GM18909 (cell line): Measurements from ENCODE around the gene OTOG.

Experiments used
- ATAC-seq: cut with Tn5 transposase; IDR thresholded peaks from one replicate; pipeline ENCODE4 v1.9.1; 2021; ENCODE audit warnings: mild to moderate bottlenecking; ENCODE audit not compliant: unreplicated experiment, poor library complexity

Gene OTOG

DNA sequence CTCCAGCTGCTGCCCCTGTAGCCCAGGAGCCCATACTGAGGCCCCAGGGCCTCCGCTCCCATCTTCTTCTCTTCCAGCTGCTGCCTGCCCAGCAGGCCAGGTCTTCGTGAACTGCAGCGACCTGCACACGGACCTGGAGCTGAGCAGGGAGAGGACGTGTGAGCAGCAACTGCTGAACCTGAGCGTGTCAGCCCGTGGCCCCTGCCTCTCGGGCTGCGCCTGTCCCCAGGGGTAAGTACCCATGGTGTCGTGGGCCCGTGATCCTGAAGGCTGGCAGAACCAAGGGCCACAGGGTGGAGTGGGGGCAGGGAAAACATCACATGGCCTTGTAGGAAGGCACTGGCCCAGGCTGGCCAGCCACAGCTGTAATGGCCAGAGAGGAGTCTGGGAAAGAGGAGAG lies 31.2 kb downstream of the OTOG start:
- ATAC-seq, result no peak

DNA sequence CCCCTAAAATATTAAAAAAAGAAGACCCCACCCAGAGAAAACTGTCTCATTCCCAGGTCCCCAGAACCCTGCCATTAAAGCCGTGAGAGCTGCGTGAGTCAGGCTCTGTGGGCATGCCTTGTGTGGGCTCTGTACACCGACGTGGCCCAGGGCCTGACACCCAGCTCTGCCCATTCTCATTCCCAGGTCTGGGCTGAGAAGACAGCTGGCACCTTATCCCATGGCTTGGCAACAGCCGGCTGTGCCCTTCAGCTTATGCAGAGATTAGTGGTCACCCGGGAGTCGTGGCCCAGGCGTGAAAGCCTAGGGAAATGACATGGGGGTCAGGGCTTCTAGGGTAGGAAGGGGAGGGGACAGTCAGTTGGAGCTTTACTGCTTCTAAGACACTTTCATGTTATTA lies 31.9 kb downstream of the OTOG start:
- no peak for ATAC-seq

DNA sequence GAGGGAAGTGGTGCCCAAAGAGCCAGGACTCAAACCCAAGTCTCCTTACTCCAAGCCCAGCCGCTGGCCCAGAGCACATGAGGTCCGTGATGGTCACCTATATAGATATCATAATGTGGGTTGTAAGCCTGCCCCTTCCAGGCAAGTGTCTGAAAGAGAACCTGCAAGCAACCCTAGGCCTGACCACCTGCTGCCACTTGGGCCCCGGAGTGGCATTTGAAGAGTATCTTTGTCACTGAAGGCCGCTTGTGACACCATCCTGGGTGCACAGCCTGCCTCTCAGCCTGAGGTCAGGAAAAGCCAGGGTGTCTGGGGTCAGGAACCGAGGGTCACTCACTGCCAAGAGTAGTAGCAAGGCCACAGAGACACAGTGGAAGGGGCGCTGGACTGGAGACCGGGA lies 32.4 kb downstream of the OTOG start:
- no peak for ATAC-seq

DNA sequence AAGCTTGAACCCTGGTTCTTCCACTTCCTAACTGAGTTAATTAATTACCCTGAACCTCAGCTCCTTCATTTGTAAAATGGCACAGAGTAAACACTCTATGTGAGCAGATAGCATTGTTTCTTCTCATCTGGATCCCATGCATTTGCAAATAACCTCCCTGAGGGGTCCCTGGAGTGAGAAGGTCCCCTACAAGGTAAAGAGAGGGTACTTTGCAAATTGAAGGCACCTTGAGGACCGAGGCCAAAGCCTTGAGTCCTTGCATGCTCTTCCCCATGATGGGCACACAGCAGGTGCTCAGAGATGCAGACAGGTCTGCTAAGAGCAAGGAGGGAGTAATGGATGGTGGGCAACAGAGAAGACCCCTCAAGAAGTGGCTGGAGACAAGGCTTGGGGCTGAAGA lies 33.2 kb downstream of the OTOG start:
- ATAC-seq, result no peak

DNA sequence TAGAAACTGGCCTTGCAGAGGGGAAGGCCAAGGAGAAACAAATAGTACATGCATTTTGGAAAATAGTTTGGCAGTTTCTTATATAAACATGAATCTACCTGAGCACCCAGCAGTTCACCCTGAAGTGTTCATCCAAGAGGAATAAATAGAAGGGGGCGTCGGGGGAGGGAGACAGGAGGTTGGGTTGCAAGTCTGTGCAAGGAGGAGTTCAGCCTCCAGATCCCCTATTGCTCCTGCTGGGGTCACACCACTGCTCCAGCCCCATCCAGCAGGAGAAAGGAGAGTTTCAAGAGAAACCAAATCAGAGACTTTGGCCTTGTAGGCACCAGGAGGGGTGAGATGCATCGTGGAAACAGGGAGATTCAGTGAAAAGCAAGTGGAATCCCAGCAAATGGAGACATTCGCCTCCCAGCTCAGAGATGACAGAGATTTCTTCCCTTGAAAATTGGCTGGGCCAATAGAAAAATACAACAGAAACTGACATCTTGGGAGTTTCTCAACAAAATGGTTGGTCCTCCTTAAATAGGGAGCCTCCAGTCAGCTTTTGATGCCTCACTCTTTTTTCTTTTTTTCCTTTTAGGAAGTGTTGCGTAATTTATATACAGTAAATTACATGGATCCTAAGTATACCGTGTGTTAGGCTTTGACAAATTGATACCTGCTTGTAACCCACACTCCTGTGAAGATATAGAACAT lies 34.1 kb downstream of the OTOG start:
- ATAC-seq, result no peak

DNA sequence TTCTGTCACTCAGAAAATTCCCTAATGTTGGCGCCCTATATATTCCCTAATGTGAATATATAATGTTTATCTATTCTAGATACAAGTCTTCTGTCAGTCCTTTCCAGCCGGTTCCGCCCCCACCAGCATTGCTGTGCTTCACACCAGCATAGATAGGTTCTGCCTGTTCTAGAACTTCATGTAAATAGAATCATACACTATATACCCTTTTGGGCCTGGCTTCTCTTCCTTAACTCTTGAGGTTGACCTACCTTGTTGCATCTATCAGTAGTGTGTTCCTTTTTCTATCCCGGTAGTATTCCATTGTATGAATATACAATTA lies 34.6 kb downstream of the OTOG start:
- ATAC-seq, result no peak

DNA sequence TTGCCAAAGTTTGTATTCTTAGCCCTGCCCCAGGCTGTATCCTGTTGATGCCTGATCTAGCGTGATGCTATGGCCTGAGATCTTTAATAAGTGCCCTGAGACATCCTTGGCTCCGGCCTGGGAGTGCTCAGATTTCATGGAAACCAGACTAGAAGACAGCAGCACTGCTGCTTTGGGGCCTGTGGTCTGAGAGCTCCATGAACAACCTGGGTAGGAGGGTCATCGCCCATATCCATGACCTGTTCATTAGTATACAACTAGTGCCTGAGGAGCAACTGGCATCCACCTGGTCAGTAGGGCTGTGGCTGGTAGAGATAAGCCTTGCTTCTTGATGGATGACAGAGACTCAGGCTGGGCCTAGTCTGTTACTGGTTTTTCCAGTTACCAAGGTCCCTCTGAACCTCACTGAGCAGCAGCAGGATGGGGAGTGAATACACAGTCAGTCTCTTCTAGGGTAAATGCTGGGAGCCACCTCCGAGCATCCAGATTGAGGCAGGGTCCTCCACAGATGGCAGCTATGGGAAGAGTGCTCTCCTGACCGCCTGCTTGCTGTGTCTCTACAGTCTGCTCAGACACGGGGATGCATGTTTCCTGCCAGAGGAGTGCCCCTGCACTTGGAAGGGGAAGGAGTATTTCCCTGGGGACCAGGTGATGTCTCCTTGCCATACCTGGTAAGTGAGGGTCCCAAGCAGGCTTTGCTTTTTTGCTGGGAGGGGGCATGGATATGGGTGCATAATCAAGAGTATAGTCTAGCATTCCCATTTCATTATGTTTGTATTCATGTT lies 39.0 kb downstream of the OTOG start:
- no peak for ATAC-seq

DNA sequence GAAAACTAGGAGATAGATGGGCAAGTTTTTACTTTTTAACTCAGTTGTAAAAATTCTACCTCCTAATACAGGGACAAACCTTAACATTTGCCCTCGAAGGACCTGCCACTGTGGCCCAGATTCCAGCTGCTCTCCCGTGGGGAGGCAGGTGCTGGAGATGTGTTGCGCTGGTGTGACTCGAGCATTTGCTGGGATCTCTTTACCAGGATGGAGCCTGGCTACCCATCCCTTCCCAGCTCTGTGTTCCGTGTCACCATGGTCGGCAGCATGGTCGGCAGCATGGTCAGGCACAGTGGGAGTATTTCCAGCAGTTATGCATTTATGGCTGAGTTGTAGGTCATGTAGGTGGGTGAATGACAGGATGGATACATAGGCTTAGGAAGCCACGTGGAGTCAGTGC lies 41.1 kb downstream of the OTOG start:
- ATAC-seq, result no peak

DNA sequence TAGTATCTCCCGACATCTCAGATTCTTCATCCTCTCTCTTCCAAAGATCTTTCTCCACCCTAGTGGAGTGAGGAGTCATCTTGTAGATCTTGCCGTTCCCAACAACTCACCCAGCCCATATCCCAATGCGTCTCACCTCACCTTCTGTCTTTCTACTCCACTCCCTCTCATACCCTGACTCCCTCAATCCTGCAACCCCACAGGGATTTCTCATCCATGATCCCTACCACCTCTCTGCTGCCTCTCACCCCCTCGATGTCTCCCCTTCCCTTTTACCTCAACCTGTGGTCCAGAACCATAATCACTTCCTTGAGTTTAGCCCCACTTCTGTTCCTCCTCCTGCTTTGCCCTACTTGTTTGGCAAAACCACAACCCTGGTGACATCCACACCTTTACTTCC lies 41.7 kb downstream of the OTOG start:
- no peak for ATAC-seq

DNA sequence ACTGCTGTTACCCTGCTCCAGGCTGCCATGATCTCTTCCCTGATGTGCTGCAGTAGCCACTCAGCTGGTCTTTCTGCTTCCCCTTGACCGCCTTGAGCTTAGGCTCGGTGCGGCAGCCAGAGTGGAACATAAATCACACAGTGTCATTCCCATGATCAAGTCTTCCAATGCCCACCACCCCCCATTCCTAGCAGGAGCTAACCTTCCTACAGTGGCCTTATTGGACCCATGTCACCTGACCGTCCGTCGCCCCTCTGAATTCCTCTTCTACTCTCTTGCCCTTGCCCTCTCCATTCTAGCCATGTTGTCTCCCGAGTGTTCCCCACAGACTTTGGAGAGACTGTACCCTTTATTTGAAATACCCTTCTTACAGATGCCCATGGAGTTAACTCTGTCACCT lies 43.4 kb downstream of the OTOG start:
- ATAC-seq, result no peak

DNA sequence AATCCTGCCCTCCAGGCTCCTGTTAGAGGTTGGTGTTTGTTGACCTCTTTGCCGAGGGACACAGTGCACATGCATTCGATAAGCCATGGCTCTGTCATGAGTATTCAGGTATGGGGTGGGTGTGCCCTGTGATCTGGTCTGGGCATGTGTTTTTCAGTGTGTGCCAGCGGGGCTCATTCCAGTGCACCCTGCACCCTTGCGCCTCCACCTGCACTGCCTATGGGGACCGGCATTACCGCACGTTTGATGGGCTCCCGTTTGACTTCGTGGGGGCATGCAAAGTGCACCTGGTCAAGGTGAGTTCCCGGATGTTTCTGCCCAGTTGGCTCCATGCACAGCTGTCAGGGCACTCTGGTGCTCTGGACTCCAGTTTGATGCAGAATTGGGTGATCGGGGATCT lies 44.2 kb downstream of the OTOG start:
- no peak for ATAC-seq

DNA sequence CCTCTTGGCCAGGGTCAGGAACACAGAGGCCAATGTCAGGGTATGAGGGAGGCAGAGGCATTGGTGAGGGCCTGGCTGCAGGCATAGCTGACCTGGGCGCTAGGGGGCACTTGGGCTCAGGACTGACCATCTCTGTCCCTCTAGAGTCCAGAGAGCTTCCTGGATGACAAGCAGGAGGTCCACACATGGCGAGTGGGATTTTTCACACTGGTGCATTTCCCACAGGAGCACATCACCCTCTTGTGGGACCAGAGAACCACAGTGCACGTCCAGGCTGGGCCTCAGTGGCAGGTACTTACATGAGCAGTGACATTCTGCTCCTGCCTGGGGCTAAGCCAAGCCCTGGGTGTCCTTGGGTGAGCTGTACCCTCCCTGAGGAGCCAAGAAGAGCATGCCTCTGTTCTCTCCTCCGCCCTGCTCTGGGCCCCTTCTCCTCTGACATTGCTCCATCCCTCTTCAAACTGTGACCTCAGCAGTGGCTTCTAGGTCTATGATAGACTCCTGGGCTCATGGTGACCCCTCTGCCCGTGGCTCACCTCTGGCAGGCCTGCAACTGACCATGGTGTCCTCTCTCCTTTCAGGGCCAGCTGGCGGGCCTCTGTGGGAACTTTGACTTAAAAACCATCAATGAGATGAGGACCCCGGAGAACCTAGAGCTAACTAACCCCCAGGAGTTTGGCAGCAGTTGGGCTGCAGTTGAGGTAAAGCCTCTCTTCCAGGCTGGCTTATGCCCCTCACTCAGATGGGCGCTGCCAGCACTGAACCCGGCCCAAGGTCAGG lies 46.6 kb downstream of the OTOG start:
- no peak for ATAC-seq

DNA sequence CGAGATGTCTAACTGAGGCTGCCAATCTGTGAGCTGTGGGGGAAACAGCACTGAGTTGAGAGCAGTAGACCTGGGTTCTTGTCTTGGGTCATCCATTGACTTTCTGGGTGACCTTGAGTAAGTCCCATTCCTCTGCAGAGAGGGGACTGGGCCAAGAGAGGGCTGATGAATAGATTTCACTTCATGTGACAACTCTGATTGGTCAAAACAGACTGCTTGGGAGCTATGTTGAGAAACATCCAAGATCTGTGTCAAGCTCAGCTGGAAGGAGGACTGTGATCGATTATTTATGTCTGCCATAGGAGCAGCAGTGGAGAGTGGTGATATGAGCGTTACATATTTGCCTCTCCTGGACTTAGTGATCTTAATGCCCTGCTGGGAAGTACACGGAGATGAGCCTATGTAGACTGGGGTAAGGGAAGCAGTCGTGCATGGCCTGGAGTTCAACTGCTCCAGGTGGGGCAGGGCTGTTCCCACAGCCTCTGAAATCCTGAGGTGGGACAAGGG lies 47.7 kb downstream of the OTOG start:
- no peak for ATAC-seq

DNA sequence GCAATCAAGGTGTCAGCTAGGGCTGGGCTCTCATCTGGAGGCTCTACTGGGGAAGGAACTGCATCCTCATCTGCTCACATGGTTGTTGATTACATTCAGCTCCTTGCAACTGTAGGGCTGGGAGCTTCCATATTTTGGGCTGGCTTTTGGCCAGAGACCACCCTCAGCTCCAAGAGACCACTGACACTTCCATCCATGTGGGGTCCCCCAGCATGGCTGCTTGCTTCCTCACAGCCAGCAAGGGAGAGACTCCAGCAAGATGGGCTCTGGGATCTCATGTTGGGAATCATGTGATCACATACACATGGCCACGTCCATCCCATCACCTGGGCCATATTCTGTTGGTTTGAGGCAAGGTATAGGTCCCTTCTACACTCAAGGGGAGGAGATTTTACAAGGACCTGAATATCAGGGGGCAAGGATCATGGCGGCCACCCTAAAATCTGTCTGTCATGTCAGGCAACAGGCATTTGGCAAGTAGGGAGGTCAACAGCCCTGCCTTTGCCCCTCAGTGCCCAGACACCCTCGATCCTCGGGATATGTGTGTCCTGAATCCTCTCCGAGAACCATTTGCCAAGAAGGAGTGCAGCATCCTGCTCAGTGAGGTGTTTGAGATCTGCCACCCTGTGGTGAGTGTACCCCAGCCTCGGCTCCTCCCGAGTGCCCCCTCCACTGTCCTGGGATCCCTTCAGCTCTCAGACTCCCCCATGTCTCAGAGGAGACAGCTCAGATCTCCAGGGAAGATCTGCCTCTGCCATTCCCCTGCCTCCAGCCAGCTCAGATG lies 48.7 kb downstream of the OTOG start:
- ATAC-seq, result no peak

DNA sequence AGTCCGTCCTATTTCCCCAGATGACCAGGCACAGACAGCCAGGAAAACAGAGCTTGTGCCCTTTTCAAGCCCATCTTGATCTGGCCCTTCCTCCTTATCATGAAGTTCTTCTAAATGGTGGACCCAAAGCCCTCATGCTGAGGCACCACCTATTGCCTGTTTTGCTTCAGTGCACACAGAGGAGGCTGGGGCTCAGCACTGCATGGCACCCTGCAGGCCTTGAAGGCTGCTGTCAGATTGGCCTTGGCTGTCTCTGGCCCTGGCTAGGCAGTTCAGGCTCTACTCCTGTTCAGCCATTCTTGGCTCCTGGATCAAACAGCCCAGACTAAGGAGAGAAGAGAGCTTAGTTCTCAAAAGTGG lies 49.2 kb downstream of the OTOG start:
- ATAC-seq, result no peak

DNA sequence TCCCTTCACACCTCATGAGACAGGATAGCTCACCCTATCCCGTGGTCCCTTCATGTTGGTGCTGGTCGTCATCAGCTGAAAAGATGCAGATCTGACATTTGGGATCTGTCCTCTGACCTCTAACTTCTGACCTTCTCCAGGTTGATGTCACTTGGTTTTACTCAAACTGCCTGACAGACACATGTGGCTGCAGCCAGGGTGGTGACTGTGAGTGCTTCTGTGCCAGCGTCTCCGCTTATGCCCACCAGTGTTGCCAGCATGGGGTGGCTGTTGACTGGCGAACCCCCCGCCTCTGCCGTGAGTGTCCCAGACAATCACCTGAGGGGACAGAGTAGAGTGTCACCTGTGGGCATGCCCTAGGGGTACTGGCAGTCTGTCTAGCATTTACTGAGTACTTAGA lies 49.7 kb downstream of the OTOG start:
- no peak for ATAC-seq

DNA sequence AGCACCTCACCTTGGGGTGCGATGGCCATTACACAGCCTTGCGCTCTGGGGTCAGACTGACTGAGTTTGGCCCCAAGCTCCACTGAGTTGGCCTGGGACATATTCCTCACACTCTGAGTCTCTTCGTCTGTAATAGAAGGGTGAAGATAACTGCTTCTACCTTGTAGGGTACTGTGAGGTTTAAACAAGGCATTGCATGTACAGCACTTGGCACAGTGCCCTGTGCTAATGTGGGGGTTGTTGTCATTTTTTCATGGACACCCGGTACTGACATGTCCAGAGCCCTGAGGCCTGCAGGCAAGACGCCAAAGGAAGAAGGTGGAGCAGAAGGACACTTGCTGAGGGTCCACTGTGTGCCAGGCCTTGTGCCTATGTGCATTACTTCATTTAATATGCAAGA lies 50.7 kb downstream of the OTOG start:
- ATAC-seq, result no peak

DNA sequence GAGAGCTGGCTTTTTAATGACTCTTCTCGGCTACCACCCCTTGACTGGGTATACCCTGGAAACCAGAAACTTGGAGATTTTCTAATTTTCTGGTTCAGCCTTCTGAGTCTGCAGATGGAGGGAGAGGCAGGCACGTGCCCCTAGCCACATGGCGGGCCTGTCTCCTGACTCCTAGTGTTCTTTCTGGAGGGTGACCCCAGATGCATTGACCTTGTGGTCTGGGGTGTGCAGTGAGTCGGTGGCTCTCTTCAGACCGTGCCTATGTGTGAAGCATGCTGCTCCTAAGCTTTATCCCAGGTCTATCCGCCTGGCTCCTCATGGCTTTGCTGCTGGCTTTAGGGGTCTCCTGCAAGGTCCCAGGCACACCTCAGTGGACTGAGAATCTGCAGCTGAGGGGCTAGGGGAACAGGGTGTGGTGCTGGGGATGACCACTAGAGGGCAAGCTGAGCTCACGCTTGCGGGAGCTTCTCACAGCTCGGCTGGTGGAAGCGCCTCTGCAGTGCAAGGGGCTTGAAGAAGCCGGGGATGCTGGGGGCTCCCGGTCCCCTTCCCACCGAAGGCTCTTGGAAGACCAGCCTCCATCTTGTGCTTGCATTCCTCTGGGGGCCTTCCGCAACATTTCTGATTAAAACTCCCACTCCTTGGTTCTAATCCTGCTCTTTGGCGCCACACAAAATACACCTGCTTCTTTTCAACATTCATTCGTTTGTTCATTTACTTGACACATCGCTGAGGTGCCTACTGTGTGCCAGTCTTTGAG lies 51.8 kb downstream of the OTOG start:
- peak; percentile 86 for ATAC-seq

DNA sequence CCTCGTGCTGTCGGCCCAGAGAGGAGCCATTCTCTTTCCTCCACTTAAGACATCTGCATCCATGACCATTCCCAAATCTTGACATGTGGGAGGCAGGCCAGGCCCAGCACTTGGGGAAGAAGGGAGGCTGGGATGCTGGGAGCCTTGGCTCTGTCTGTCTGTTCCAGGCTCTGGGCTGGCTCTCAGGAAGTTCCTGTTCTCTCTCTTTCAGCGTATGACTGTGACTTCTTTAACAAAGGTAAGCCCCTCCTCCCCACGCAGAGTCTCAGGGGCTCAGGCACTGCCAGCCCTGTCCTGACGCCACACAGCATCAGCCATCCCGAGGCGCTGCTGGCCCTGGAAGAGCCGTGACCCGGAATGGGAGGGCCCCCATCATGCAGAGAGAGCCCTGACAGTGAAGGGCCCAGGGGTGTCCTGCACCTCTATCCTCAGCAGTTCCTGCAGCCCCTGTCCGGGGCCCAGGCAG lies 52.4 kb downstream of the OTOG start:
- no peak for ATAC-seq
